ENCODE results near the gene DGKH. TPM values are rescaled to one million over a fixed set of nuclear protein-coding genes. Genes with fewer than 3 reads are reported as not detected.

DGKH gene
- total RNA-seq, 1 experiment from 2014 or later = 5.2 TPM

DNA sequence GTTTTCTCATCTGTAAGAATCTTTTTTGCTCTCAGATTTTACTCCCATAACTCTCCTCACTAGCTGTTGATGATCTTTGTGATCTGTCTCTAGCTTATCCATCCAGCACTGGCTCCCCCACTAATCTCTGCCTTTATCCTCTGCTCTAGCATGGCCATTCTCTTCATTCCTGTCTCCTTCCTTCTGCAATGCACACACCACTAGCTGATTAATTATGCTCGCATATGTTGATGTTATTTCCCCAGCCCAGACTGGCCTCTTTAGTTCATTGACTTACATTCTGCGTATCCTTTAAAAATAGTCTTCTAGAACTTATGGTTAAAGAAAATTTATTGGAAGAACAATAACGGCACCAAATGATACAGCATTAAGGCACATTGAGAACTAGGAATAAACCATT, 52.5 kb downstream of the DGKH start:
- no TSS peak for BruUV-seq (replicated peaks)
- intact Hi-C loops (cut with micrococcal nuclease; ENCODE audit: unreplicated experiment) = no loop called here
- CTCF ChIA-PET = no interaction called here
- H3K27me3 Mint-ChIP-seq (ENCODE audit: insufficient read depth, unreplicated experiment) = no peaks in the 10 kb centered on the region
- POLR2A ChIA-PET = no interaction called here
- Histone ChIP-seq H3K36me3 (ENCODE audit: control insufficient read depth, insufficient read depth, low read length) (no peaks in the 10 kb centered on the region), H3K9me3 (no peaks in the 10 kb centered on the region), H3K4me3 (ENCODE audit: low read depth, low read length) (no peak overlapping the region), H3K4me1 (peaks cover 9% of the 10 kb centered on the region), H3K27me3 (replicated peaks; ENCODE audit: control insufficient read depth, insufficient read depth, low read length) (no peaks in the 10 kb centered on the region)
- no peak overlapping the region for H3K27ac Mint-ChIP-seq (ENCODE audit: unreplicated experiment)
- H3K4me3 Mint-ChIP-seq (ENCODE audit: unreplicated experiment) = no peak overlapping the region
- TF ChIP-seq, protein P1, sequence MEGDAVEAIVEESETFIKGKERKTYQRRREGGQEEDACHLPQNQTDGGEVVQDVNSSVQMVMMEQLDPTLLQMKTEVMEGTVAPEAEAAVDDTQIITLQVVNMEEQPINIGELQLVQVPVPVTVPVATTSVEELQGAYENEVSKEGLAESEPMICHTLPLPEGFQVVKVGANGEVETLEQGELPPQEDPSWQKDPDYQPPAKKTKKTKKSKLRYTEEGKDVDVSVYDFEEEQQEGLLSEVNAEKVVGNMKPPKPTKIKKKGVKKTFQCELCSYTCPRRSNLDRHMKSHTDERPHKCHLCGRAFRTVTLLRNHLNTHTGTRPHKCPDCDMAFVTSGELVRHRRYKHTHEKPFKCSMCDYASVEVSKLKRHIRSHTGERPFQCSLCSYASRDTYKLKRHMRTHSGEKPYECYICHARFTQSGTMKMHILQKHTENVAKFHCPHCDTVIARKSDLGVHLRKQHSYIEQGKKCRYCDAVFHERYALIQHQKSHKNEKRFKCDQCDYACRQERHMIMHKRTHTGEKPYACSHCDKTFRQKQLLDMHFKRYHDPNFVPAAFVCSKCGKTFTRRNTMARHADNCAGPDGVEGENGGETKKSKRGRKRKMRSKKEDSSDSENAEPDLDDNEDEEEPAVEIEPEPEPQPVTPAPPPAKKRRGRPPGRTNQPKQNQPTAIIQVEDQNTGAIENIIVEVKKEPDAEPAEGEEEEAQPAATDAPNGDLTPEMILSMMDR (IDR thresholded peaks at IDR 0.05; ENCODE audit: insufficient read depth in 1 of 2, low read depth in 1 of 2, low read length in 1 of 2, severe bottlenecking in 1 of 2, unreplicated experiment in 1 of 2) = no peak
- DNase-seq = no peak
- no peaks in the 10 kb centered on the region for H3K36me3 Mint-ChIP-seq (ENCODE audit: insufficient read depth, unreplicated experiment)
- no peaks in the 10 kb centered on the region for H3K9me3 Mint-ChIP-seq (ENCODE audit: unreplicated experiment)
- no peaks in the 10 kb centered on the region for H3K4me1 Mint-ChIP-seq (ENCODE audit: low read depth, unreplicated experiment)

DNA sequence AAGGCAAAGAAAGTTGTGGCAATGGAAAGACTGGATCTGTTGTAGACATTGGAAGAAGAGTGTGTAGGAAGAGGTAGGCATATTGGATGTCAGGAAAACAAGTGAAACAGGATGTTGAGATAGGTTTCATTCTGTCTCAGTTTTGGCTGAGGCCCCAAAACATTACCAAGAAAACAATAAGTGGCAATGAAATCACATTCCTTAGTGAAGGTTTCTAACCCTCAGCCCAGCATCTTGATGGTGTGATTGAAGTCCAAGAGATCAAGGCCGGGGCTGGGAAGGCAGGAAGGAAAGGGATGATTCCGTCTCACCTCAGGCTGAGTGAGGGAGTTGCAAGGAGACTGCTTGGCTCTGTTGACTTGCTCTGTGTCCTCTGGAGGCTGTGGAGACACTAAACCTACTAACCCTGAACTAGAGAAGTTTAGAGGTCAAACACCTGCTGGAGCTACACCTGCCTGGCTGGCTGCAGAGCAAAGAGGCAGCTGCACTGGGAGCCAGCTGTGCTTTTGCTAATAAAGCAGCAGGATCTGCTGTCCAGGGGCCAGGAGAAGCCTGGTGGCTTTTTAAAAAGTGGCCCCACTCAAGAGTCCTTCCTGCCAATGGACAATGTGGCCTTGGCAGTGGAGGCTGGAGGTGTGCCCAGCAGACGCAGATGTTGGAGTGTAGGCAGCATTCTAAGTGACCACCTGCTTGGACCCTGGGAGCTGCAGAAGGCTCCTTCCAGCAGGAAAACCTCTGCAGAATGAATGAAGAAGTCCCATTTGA, 53.6 kb downstream of the DGKH start:
- Histone ChIP-seq H3K4me1 (peaks cover 16% of the 10 kb centered on the region), H3K36me3 (ENCODE audit: control insufficient read depth, insufficient read depth, low read length) (no peaks in the 10 kb centered on the region), H3K4me3 (ENCODE audit: low read depth, low read length) (no peak overlapping the region), H3K9me3 (no peaks in the 10 kb centered on the region), H3K27me3 (replicated peaks; ENCODE audit: control insufficient read depth, insufficient read depth, low read length) (no peaks in the 10 kb centered on the region)
- ChIA-PET CTCF (no interaction called here), POLR2A (no interaction called here)
- Mint-ChIP-seq H3K9me3 (ENCODE audit: unreplicated experiment) (no peaks in the 10 kb centered on the region), H3K36me3 (ENCODE audit: insufficient read depth, unreplicated experiment) (no peaks in the 10 kb centered on the region), H3K4me1 (ENCODE audit: low read depth, unreplicated experiment) (no peaks in the 10 kb centered on the region), H3K27ac (ENCODE audit: unreplicated experiment) (no peak overlapping the region), H3K4me3 (ENCODE audit: unreplicated experiment) (no peak overlapping the region), H3K27me3 (ENCODE audit: insufficient read depth, unreplicated experiment) (no peaks in the 10 kb centered on the region)
- TF ChIP-seq, protein P1 (IDR thresholded peaks at IDR 0.05; ENCODE audit: insufficient read depth in 1 of 2, low read depth in 1 of 2, low read length in 1 of 2, severe bottlenecking in 1 of 2, unreplicated experiment in 1 of 2) = no peak
- intact Hi-C loops (cut with micrococcal nuclease; ENCODE audit: unreplicated experiment) = no loop called here
- DNase-seq = no peak
- no TSS peak for BruUV-seq (replicated peaks)

DNA sequence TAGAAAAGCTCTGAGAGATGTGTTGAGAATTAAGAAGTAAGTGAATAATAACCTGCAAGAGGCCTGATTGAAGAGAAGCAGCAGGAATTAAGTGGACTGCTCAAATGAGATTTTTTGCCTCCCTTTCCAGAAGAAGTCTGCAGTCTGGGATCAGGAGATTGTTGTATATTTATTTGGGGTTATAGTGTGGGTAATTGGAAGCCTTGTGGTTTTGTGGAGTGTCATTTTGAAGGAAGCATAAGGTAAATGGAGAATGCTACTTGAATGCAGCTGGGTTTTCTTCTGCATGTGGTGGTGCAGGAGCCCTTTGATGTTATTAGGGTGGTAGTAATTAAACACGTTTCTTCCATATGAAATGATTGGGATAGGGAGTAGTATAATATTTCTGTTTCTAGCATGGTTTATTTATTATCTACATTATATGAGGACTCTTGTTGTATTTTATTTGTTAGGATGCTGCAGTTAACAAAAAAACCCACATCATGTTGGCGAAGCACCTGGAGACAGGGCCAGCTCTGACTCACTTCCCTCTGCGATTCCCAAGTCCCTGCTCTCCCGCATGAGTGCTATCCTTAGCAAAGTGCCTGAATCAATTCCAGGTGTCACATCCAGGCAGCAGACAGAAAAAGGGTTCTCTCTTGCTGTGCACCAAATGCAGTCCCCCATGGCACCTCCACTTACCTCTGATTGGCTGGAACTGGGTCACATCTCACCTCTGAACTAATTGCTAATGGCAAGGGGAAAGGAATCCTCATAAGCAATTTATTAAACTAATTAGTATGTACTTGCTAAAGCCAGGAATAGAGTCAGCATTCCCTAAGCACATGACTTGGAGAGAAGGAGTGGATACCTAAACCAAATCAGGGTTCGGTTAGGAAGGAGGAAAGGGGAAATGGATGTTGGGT, 54.8 kb downstream of the DGKH start:
- intact Hi-C loops (cut with micrococcal nuclease; ENCODE audit: unreplicated experiment) = no loop called here
- Mint-ChIP-seq H3K27ac (ENCODE audit: unreplicated experiment) (no peak overlapping the region), H3K9me3 (ENCODE audit: unreplicated experiment) (no peaks in the 10 kb centered on the region), H3K4me1 (ENCODE audit: low read depth, unreplicated experiment) (no peaks in the 10 kb centered on the region), H3K36me3 (ENCODE audit: insufficient read depth, unreplicated experiment) (no peaks in the 10 kb centered on the region), H3K4me3 (ENCODE audit: unreplicated experiment) (no peak overlapping the region), H3K27me3 (ENCODE audit: insufficient read depth, unreplicated experiment) (no peaks in the 10 kb centered on the region)
- ChIA-PET CTCF (no interaction called here), POLR2A (no interaction called here)
- DNase-seq = no peak
- TF ChIP-seq, protein P1 (IDR thresholded peaks at IDR 0.05; ENCODE audit: insufficient read depth in 1 of 2, low read depth in 1 of 2, low read length in 1 of 2, severe bottlenecking in 1 of 2, unreplicated experiment in 1 of 2) = no peak
- no peaks in the 10 kb centered on the region for H3K27me3 ChIP-seq (replicated peaks; ENCODE audit: control insufficient read depth, insufficient read depth, low read length)
- no peak overlapping the region for H3K4me3 ChIP-seq (ENCODE audit: low read depth, low read length)
- no peaks in the 10 kb centered on the region for H3K36me3 ChIP-seq (ENCODE audit: control insufficient read depth, insufficient read depth, low read length)
- H3K9me3 ChIP-seq = no peaks in the 10 kb centered on the region
- peaks cover 16% of the 10 kb centered on the region for H3K4me1 ChIP-seq
- no TSS peak for BruUV-seq (replicated peaks)
